ENCODE measurements around the gene FRMD4A. TPM values are rescaled to one million over a fixed set of nuclear protein-coding genes. Genes with fewer than 3 reads are reported as not detected.

The FRMD4A gene
- total RNA-seq, 3 donors from 2014 or later: 0.46 to 1.4 (median 0.76) TPM

DNA sequence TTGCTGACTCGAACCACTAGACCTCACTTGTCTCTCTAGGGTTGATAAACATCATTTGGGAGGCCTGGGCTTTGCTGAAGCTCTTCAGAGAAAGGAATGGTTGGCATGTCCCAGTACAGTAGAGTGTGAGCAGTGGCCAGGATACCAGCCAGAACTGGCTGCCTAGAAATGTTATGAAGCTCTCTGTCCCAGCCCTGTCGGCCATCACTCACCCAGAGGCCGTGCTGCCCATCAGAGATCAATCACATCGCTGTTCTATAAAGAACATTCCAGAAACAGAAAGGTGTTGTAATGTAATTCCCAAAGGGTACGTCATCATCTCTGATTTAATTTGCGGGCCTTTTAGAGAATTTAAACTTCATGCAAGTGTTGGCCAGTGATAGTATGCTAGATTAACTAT is 632.5 kb downstream of the FRMD4A start:
- no peaks in the 10 kb centered on the region for H3K36me3 Mint-ChIP-seq (ENCODE audit: insufficient read depth)
- H3K27me3 Mint-ChIP-seq (ENCODE audit: low read depth): peaks cover 5% of the 10 kb centered on the region
- no peak for ATAC-seq
- no peaks in the 10 kb centered on the region for H3K9me3 Mint-ChIP-seq
- no peak overlapping the region for H3K4me3 Mint-ChIP-seq
- no peaks in the 10 kb centered on the region for H3K4me1 Mint-ChIP-seq (ENCODE audit: low read depth)
- DNase-seq: no peak

DNA sequence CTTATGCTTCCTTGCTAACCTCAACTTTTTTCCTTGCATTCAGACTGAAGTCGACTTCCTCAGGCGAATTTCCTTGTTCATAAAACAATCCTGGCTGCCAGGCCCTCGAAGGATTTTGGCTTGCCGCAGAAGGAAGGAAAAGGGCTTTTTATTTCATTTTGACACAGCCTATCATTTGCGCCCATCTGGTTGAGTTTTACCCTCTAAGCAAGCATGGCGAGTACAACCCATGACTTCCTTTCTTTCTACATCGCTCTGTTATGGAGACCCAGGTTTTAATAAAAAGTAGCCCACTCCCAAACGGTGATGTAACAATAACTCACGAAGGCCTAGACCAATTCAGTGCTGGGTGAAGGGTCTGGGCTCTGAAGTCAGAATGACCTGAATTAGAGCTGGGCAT is 634.7 kb downstream of the FRMD4A start:
- ATAC-seq: no peak
- no peak overlapping the region for H3K4me3 Mint-ChIP-seq
- no peaks in the 10 kb centered on the region for H3K4me1 Mint-ChIP-seq (ENCODE audit: low read depth)
- H3K9me3 Mint-ChIP-seq: no peaks in the 10 kb centered on the region
- peaks cover 1% of the 10 kb centered on the region for H3K27me3 Mint-ChIP-seq (ENCODE audit: low read depth)
- H3K36me3 Mint-ChIP-seq (ENCODE audit: insufficient read depth): no peaks in the 10 kb centered on the region
- DNase-seq: no peak

DNA sequence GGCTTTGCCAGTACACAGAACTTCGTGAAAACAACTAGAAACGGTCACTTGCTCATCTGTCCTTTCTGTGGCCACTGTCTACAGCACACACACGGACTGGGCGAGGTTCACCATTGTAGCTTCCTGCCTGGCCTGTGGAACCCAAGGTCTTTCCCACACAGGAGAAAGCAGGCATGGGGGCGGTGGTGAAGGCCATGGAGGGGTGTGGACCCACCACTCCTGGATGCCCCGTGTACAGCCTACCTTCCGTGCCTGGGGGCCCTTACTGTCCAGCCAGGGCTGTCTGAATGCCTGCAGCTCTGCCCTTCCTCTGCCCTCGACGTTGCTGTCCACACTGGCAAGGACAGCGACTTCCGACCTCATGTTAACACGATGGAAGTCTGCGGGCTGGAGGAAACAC is 635.1 kb downstream of the FRMD4A start:
- ATAC-seq: no peak
- Mint-ChIP-seq H3K9me3 (no peaks in the 10 kb centered on the region), H3K36me3 (ENCODE audit: insufficient read depth) (no peaks in the 10 kb centered on the region), H3K4me1 (ENCODE audit: low read depth) (no peaks in the 10 kb centered on the region), H3K27me3 (ENCODE audit: low read depth) (peaks cover 1% of the 10 kb centered on the region), H3K4me3 (no peak overlapping the region)
- no peak for DNase-seq

DNA sequence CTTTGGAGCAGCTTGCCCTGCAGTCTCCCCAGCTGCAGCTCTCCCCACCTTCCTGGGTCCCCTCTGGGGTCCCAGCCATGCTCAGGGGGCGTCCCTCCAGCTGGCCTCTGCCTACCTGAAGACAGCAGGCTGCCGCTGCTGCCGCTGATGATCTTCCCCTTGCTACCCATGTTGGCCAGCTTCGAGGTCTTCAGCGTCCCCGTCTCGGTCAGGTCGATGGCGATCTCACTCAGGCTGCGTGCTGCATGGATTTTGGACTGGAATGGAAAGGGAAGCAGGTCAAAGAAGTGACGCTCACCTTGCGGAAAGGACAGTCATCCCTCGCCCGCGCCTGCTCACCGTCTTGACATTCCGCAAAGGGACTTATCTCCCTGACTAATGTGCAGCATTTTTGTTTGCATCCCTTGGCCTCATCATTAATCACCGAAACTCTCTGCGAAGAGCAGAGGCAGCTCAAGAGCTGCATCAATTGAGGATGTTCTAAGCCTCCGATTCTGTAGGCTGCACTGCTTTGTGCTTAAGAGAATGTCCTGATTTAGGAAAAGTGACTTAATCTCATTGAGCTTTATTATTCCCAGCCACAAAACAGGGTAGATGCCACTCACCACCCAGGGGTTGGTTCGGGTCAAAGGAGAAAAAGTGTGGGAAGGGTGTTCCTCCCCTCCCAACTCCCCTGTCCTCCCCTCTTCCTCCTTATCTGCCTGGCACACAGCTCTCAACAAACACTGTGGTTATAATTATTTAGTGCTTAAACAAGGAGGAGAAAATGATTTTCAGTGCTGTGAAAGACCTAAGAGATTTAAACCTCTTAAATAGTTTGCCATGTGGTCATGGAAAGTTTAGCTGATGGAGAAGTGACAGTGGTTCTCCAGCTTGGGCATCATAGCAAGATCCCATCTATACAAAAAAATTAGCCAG is 636.7 kb downstream of the FRMD4A start:
- no peaks in the 10 kb centered on the region for H3K36me3 Mint-ChIP-seq (ENCODE audit: insufficient read depth)
- ATAC-seq (no peak), DNase-seq (no peak)
- no peaks in the 10 kb centered on the region for H3K27me3 Mint-ChIP-seq (ENCODE audit: low read depth)
- no peaks in the 10 kb centered on the region for H3K9me3 Mint-ChIP-seq
- no peak overlapping the region for H3K4me3 Mint-ChIP-seq
- no peaks in the 10 kb centered on the region for H3K4me1 Mint-ChIP-seq (ENCODE audit: low read depth)

DNA sequence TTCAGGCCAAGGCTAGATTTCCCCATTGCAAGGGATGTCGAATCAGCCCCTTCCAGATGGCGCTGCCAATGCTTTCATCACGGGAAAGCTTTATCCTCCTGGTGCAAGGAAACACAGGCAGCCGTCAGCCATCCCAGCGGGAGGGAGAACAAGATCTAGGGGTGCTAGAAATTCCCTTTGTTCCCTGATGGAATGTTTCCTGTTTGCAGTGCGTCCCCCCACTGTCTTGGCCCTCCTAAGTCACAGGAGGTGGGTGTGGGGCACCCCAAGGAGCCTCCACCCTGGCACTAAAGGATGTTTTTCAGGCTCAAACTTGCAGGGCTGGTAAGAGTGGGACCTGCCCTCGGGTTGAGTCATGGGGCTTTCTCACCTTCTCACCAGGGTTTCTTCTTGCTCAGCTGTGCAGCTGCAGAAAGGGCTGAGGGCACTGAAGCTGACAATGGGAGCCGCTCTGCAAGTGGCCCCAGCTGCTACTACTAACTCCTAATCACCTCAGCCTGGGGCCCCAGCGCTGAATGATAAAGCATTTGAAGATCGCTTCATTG is 640.4 kb downstream of the FRMD4A start:
- Mint-ChIP-seq H3K4me1 (ENCODE audit: low read depth) (no peaks in the 10 kb centered on the region), H3K27me3 (ENCODE audit: low read depth) (no peaks in the 10 kb centered on the region), H3K36me3 (ENCODE audit: insufficient read depth) (no peaks in the 10 kb centered on the region), H3K4me3 (no peak overlapping the region), H3K9me3 (no peaks in the 10 kb centered on the region)
- DNase-seq (no peak), ATAC-seq (peak; percentile 34 to 38)

DNA sequence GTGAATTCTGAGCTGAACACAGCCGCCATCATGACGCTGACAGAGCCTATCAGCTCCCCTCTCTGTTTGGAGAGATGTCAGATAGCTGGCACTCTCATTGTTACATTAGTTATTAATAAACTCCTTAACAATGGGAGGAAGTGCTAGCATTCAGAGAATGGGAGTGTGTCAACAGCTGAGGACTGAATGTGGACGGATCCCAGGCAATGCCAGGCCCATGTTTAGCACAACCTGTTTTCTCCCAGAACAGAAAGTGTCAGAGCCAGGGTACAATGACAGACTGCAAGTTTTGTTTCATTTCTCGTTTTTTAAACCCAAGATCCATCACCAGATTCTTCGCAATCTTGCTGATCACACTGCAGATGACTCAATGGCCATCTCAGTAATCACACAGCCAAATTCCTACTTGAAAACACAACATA is 644.4 kb downstream of the FRMD4A start:
- Mint-ChIP-seq H3K27me3 (ENCODE audit: low read depth) (peaks cover 2% of the 10 kb centered on the region), H3K9me3 (no peaks in the 10 kb centered on the region), H3K4me3 (no peak overlapping the region), H3K36me3 (ENCODE audit: insufficient read depth) (no peaks in the 10 kb centered on the region), H3K4me1 (ENCODE audit: low read depth) (no peaks in the 10 kb centered on the region)
- DNase-seq: no peak
- no peak for ATAC-seq

DNA sequence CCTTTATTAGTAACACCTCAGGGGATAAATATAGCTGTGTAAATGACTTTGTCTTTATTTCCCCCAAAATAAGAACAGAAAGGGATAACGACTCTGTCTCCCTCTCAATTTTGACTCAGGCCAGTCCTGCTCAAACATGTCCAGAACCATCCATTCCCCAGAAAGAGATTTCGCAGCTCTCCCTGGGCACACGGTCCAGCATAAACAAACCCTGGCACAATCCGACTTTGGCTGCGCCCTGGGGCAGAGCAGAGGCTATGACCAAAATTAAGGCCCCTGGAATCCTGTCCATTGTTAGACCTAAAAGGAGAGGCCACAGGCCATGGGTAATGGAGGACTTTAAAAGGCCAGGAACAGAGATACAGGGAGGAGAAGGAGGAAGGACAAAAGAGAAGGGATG is 644.8 kb downstream of the FRMD4A start:
- no peaks in the 10 kb centered on the region for H3K9me3 Mint-ChIP-seq
- no peaks in the 10 kb centered on the region for H3K36me3 Mint-ChIP-seq (ENCODE audit: insufficient read depth)

DNA sequence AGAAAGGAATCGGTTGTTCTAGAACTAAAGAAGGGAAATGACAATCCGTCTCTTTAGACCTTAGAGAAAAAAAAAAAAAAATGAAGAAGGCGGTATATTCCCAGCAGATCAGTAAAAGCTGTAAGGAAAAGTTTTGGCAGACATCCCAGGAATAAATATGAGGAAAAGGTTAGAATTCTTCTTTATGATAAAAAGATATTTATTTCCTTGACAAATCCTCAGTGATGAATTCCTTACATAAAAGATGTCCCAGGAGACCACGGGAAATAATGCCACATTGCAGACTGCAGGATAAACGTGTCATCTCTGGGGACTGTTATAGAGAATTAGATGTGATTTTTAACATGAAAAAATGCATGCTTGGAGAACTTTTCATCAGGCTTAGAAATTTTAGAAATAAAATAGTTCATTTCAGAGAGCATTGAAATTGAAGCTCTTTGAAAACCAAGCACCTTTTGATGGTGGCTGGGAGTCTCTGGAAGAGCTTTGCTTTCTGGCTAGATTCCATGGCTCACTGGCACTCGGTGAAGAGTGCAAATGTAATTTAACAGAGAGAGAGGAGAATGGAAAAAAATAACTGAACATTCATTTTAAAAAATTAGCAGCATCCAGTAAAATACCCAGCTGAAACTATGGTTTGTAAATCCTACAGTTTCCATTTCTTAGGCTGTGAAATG is 645.8 kb downstream of the FRMD4A start:
- H3K36me3 Mint-ChIP-seq (ENCODE audit: insufficient read depth): no peaks in the 10 kb centered on the region
- no peak overlapping the region for H3K4me3 Mint-ChIP-seq
- H3K4me1 Mint-ChIP-seq (ENCODE audit: low read depth): no peaks in the 10 kb centered on the region
- H3K9me3 Mint-ChIP-seq: no peaks in the 10 kb centered on the region
- DNase-seq (no peak), ATAC-seq (no peak)
- peaks cover 9% of the 10 kb centered on the region for H3K27me3 Mint-ChIP-seq (ENCODE audit: low read depth)

More for the DNA sequence above, 644.8 kb downstream of the FRMD4A start:
- H3K4me1 Mint-ChIP-seq (ENCODE audit: low read depth): no peaks in the 10 kb centered on the region
- DNase-seq: no peak
- H3K4me3 Mint-ChIP-seq: no peak overlapping the region
- peaks cover 7% of the 10 kb centered on the region for H3K27me3 Mint-ChIP-seq (ENCODE audit: low read depth)
- no peak for ATAC-seq

DNA sequence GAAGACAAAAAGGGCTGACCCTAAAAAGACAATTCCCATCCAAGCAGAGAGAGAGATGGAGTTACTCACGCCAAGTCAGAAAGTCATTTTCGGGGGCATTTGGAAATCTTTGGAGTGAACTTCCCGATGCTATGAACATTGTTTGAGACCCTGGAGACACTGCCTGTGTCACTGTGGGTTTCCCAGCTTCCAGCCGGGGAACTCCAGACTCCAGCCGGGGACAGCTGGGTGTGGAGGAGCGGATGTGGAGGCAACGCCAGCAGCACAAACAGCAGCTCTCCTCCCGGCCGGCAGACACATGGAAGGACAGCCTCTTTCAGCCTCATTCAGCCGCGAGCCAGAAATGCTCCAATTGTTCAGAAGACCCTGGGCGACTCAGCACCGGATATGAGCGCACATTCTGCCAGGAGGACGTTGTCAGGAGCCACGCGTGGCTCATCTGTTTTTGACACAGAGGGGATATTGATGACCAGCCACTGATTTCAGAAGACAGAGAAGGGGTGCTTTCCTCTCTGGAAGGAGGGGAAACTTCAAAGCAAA is 646.4 kb downstream of the FRMD4A start:
- DNase-seq (no peak), ATAC-seq (no peak)
- Mint-ChIP-seq H3K27me3 (ENCODE audit: low read depth) (peaks cover 14% of the 10 kb centered on the region), H3K4me3 (no peak overlapping the region), H3K4me1 (ENCODE audit: low read depth) (no peaks in the 10 kb centered on the region), H3K9me3 (no peaks in the 10 kb centered on the region), H3K36me3 (ENCODE audit: insufficient read depth) (no peaks in the 10 kb centered on the region)

DNA sequence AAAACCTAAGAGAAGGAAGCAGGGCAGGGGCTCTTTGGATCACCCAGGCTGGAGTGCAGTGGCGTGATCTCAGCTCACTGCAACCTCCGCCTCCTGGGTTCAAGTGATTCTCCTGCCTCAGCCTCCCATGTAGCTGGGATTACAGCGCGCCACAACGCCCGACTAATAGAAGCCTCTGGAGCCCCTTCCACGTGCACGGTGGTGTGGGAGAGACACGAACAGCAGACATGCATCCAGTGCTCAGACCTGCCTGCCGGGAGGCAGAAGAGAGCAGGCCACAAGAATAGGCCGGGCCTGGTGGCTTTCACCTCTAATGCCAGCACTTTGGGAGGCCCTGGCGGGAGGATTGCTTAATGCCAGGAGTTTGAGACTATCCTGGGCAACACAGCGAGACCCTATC is 647.7 kb downstream of the FRMD4A start:
- Mint-ChIP-seq H3K36me3 (ENCODE audit: insufficient read depth) (no peaks in the 10 kb centered on the region), H3K4me3 (no peak overlapping the region), H3K4me1 (ENCODE audit: low read depth) (no peaks in the 10 kb centered on the region), H3K9me3 (no peaks in the 10 kb centered on the region), H3K27me3 (ENCODE audit: low read depth) (peaks cover 18% of the 10 kb centered on the region)
- ATAC-seq: no peak
- DNase-seq: no peak

DNA sequence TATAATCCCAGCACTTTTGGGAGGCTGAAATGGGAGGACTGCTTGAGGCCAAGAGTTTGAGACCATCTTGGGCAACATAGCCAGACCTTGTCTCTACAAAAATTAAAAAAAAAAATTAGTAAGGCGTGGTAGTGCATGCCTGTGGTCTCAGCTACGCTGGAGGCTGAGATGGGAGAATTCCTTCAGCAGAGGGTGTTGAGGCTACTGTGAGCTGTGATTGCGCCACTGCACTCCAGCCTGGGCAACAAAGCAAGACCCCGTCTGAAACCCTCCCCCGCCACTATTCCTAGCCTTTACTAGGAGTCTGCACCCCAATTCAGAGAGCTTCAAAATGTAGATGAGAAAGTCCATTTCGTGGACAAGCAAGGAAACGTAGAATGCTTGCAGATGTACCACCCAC is 648.8 kb downstream of the FRMD4A start:
- Mint-ChIP-seq H3K4me1 (ENCODE audit: low read depth) (no peaks in the 10 kb centered on the region), H3K4me3 (no peak overlapping the region), H3K36me3 (ENCODE audit: insufficient read depth) (no peaks in the 10 kb centered on the region), H3K9me3 (no peaks in the 10 kb centered on the region), H3K27me3 (ENCODE audit: low read depth) (peaks cover 25% of the 10 kb centered on the region)
- no peak for DNase-seq
- no peak for ATAC-seq

DNA sequence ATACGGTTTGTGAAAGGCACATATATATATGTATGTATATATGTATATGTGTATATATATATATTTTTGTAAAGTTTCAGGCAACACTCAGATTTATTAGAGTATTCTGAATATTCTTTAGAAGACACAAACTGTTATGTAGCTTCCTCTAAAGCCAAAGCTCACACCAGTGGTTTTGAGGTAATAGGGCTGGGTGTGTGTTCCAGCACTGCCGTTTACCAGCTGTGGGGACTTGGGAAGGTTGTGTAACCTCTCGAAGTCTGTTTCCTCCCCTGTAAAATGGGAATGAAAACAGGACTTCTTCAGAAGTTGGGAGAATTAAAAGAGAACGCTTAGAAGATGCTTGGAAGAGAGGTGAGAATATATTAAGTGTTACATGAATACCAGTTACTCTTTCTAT is 649.2 kb downstream of the FRMD4A start:
- ATAC-seq (no peak), DNase-seq (no peak)
- H3K9me3 Mint-ChIP-seq: no peaks in the 10 kb centered on the region
- H3K4me1 Mint-ChIP-seq (ENCODE audit: low read depth): no peaks in the 10 kb centered on the region
- H3K4me3 Mint-ChIP-seq: no peak overlapping the region
- peaks cover 26% of the 10 kb centered on the region for H3K27me3 Mint-ChIP-seq (ENCODE audit: low read depth)
- H3K36me3 Mint-ChIP-seq (ENCODE audit: insufficient read depth): no peaks in the 10 kb centered on the region

DNA sequence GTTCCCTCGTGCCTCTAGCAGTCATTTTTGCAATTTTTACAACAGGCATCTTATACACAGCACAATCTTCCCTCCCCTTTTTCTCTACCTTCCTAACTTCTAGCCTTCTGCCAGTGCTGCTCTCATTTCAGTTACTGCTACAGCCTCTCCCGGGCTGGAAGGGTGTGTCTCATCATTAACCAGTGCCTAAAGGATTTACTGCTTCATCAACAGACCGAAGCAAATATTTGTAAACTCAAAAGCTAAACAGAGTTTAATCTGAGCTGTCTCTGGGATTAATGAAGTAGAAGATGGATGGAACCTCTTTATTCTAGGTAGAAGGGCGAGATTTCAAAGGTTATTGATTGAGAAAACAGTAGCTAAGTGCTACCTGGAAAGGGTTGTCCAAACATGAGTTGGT is 649.6 kb downstream of the FRMD4A start:
- no peaks in the 10 kb centered on the region for H3K36me3 Mint-ChIP-seq (ENCODE audit: insufficient read depth)

DNA sequence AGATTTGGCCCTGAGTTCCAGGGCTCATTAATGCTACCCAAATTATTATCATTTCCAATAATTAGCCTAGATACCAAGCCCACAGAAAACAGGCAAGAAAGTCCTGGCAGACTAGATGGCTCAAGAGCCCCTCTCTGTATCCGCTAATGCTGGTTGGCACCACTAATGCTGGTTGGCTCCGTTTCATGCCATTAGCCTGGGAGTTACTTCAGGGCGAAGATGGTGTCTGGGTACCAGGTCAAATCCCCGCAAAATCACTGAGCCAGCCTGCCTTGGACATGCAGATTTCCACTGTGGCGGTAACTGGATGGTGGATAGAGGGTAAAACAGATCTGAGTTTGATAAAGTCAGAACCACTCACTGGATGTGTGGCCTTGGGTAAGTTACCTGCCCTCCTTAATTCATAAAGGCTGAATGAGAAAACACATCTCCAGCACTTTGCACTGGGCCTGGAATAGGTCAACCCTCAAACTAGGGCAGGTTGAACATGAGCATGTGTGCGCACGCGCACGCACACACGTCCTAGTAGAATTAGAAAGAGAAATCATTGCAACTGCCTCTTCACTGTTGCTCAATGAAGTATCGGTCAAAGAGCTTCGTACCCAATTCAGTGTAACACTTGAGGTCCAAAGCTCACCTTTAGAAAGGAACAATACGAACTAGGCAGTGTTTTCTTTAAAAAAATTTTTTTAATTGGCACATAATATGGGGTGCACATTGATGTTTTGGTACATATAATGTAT is 652.5 kb downstream of the FRMD4A start:
- no peaks in the 10 kb centered on the region for H3K36me3 Mint-ChIP-seq (ENCODE audit: insufficient read depth)
- H3K4me1 Mint-ChIP-seq (ENCODE audit: low read depth): no peaks in the 10 kb centered on the region
- no peak for ATAC-seq
- H3K9me3 Mint-ChIP-seq: no peaks in the 10 kb centered on the region
- H3K27me3 Mint-ChIP-seq (ENCODE audit: low read depth): peaks cover 26% of the 10 kb centered on the region
- H3K4me3 Mint-ChIP-seq: no peak overlapping the region
- no peak for DNase-seq

More for the DNA sequence above, 649.6 kb downstream of the FRMD4A start:
- Mint-ChIP-seq H3K27me3 (ENCODE audit: low read depth) (peaks cover 26% of the 10 kb centered on the region), H3K9me3 (no peaks in the 10 kb centered on the region), H3K4me3 (no peak overlapping the region), H3K4me1 (ENCODE audit: low read depth) (no peaks in the 10 kb centered on the region)
- DNase-seq (no peak), ATAC-seq (no peak)
